Lung microvascular endothelial cell (primary cell): ENCODE results near the gene AUH. TPM values are rescaled to one million over a fixed set of nuclear protein-coding genes. Genes with fewer than 3 reads are reported as not detected.
A peak's percentile ranks its signal among the peaks of the same experiment; 100 is the strongest.

Experiments used
- DNase-seq, 2 donors: peaks; one replicate each; pipeline versions ENCODE4 v3.0.0 to v3.0.0-alpha.2; 2010; ENCODE audit warnings: low read depth in 2 of 2
- total RNA-seq: library from RNA; depleted of rRNA; stranded (reverse); fragments of >200 nt; gene quantifications from 2 replicates; pipeline ENCODE4 v1.2.1, GENCODE V29; 2014

The AUH gene
- total RNA-seq, 1 donor from 2014 or later: 13.3 TPM

DNA sequence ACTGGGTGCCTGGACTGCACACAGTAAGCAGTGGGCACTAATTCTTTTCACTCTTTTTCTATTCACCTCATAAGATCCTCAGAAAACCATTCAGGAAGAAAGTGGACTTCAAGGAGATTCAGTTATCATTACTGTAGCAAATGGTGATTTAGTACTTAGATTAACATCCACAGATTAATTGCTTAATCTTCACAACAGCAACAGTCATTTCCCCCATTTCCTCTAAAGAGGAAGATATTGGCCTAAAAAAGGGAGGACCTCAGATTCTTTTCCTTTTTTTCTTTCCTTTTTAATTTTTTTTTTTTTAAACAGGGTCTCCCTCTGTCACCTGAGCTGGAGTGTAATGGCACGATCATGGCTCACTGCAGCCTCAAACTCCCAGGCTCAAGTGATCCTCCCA is 64.4 kb downstream of the AUH start:
- DNase-seq: no peak

DNA sequence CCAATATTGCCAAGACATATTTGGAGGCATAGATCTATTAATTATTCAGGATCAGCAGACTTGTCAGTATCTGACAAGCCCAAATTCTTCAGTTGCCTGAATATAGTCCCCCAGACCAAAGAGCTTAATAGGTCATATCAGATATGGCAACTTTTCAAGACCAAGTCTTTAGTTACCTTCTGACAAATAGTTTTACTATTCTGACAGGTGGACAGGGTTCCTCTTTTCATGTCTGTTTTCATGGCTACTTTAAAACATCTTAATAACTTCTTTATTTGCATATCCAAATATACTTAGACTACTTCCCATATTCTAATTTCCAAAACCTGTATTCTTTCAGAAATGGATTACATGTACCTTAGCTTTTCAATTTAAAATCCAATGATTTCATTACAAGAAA is 65.4 kb downstream of the AUH start:
- no peak for DNase-seq

DNA sequence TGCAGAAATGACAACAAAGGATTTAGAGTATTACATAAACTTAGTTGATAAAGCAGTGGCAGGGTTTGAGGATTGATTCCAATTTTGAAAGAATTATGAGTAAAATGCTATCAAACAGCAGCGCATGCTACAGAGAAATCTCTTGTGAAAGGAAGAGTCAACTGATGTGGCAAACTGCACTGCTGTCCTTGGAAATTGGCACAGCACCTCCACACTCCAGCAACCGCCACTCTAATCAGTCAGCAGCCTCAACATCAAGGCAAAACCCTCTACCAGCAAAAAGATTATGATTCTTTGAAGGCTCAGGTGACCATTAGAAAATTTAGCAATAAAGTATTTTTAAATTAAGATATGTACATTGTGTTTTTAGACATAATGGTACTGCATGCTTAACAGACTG is 66.4 kb downstream of the AUH start:
- no peak for DNase-seq

DNA sequence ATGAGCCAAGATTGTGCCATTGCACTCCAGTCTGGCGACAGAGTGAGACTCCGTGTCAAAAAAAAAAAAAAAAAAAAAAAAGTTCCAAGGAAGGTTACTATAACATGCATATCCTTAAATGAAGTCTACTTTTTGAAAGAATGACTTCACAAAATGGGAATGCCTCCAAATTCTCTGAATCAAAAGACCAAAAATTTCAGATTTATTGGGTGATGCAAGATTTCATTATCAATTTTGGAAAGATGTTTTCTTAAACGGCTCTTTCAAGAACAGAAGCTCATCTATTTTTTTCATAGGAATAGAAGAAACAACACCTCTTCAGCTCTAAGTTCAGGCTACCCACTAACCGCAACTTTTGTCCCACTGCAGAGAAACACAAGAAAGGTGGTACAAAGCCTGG is 69.9 kb downstream of the AUH start:
- DNase-seq: no peak

DNA sequence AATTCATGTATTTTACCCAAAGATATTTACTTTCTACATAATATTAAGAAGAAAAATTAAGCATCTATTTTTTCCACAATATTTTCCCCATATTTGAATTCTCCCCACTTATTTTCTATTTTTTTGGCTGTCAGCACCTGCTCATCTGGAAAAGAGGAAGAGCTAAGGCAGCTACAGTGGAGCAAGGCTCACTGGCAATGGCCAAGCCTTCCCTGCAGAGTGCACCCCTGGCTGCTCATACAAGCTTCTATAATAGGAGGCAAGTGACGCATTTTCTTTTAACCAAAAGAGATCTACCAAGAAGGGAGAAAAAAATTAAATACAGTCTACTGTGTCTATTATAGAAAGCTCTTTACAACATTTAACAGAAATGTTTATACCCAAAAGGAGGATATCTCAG is 72.5 kb downstream of the AUH start:
- no peak for DNase-seq

DNA sequence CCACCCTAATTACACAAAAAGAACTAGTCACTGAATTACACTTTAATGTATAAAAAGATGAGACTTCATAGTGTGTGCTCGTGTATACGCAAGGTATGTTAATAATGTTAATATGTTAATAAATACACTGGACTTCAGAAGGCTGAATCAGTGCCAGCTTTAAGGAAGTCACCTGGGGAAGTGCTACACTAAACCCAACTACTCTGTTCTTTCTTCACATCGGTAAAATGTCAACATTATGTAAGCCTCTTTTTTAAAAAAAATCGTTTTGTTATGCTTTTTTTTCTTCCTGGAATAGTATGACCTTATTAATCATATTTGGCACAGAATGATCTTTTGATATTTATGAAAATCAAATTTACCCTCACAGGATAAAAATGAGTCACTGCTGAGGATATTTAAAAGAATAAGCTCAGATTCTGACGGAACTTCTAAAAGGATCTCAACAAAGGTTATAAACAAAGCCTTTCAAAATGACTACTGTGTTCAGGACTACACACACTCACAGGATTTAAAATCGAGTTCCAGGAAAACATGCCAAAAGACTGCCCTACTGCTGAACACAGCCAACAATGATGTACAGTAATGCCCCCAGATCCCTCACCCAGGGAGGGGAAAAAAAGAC is 75.9 kb downstream of the AUH start:
- peak; percentile 53 to 75 for DNase-seq

DNA sequence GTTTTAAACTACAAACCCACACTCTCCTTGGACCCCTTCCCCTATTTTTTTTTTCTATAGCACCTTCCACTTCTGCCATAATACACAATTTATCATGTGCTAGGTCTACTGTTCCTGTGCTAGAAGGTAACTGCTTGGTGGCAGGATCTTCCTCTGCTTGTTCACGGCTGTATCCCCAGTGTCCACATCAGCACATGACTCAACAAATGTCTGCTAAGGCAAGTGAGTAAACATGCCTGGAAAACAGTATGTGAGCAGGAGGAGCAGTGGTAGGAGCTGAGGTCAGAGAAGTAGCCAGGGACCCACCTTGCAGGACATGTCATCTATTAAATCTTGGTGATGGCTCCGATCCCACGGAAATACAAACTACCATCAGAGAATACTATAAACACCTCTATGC is 79.4 kb downstream of the AUH start:
- peak in 1 of 2 donors; percentile 26 for DNase-seq

DNA sequence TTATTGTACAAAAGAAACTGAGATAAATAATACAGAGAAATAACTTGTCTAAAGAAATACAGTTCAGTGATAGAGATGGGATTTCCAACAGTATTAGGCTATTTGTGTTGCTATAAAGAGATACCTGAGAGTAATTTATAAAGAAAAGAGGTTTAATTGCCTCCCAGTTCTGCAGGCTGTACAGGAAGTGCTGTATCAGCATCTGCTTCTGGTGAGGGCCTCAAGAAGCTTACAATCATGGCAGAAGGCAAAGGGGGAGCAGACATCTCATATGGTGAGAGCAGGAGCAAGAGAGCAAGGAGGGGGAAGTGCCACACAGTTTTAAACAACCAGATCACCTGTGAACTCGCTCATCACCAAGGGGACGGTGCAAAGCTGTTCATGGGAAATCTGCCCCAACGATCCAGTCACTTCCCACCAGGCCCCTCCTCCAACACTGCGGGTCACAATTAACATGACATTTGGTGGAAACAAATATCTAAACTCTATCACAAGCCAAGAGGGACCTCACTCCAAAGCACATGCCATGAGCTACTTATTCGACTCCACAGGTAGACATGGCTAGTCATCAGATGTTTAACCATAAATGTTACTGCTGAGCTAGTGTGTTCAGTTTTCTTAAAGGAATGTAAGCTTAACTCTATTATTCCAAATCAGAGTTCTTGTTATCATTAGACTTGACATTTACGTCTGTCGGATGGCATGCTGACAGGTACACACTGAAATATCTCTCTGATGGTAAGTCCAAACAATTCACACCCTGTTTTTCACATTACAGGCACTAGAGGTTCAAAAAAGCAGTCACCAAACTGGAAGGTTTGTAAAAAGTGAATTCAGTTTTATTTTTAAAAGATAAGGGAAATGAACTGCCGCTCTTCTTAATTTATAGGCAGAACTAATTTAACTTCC is 82.2 kb downstream of the AUH start:
- DNase-seq: no peak

DNA sequence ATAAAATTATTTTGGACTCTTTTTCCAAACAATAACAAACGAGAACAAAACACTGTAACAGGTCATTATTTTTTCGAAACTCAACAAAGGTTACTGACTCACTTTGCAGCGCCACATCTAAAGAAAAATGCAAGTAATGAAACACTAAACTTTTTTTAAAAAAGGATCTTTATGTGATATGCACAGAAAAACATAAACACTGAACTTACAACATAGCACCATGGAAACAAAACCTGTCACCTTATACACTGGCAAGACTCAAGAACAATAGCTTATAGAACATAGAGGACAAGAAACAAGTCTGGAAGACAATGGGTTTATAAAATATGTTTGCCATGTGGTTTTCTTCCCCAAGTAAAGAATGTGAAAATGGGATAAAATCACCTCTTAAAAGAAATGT is 85.2 kb downstream of the AUH start:
- DNase-seq: no peak

DNA sequence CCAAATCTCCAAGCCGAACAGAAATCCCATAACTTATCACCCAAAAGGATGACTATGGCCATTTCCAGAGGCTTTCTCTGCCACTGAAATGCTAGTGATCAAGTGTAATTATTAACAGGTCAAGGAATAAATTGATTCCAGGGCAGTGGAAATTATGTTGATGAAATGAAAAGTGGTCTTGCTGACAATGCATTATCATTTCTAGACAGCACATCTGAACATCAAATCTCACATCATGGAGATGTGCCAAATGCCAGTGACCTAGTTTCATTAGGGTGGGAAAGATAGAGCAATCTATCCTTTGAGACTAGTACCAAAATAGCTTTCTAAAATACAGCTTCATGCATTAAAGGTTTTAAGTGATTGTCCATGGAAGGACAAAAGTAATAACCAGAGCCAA is 86.1 kb downstream of the AUH start:
- no peak for DNase-seq

DNA sequence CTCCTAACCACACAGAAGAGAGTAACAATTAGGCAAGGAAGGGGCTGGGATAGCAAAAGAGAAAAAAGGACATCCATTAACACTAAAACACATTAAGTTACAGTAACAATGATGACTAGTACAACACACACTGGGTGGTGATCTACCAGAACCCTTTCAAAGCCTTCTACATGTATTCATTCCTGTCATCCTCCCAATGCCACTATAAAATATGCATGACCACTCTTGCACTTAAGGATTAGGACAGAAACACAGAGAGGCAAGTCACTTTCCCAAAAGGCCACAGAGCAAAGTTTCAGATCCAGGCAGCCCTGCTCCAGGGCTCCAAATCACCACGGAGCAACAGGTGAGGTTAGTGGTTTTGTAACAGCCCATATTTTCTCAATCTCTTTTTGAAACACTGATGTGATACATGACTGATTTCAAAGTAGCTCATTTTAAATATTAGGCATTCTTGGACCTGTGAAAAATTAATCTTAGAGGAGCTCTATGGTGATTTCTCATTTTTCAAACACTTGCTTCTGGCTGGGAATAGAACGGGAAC is 86.7 kb downstream of the AUH start:
- no peak for DNase-seq

DNA sequence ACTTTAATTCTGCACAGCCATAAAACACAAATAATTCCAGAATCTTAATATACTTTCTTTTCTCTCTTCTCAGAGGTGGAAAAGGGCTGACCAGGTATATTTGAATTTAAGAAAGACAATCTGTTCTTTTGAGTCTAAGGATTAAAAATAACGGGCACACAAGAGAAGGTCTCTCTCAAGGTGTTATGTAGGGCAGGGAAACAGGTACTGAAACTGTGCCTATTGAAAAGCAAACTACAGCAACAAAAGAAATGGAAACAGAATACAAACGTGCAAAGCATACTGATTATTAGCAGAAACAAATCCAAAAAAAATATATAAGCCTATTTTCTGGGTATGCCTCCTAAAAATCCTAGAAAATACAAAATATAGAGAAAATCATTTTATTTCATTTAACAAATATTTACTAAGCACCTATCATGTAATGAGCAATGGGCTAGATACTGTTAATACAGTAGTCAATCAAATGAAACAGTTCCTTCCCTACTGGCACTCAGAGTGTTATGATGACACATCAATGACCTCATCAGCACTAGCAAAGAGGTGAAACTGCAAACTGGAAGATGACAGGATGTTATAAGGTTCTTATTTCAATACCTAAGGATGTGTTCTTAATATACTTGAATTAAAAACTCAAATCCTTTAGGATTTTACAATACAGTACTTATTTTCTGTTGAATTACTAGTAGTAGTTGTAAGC is 87.7 kb downstream of the AUH start:
- peak; percentile 33 to 74 for DNase-seq

DNA sequence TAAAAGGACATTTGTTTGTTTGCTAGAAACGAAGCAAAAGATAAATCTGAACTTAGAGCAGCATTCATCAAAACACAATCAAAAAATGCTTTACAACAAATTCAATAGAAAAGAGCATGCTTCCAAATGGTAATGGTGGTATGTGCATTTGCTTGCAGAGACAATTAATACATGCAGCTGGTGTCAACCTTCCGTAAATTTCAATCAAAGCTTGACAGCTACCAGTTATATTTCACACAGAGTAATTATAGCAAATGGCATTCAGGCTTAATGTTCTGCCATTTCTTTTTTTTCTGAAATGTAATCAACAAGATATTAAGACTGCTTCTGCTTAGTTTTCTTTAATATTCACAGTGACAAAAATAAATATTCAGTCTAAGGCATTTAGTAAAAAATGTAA is 90.6 kb downstream of the AUH start:
- DNase-seq: no peak

DNA sequence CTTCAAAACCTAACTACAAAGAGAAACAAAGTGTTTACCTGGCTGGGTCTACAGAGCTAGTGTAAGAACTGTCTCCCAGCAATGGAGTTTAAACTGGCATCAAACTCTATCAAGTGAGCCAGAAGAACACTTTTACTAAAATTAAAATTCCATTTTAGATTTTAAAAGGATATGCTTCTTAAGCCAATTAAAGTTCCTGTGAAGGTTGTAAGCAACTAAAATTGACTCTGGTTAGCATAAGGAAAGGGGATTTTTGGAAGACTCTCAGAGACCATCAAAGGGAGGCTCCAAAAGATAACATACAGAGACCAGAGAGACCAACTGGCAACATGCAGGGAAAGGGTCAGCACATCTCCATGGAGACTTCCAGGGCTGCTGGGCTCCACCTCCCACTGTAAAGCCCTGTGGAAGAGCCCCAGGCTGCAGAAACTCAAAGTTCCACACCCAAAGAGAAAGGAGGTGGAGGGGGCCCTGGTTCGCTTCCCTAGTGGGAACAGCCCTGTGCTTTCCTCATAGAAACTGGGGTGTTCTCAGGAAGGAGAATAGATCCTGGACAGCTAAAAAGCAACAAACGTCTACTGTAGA is 91.7 kb downstream of the AUH start:
- no peak for DNase-seq

DNA sequence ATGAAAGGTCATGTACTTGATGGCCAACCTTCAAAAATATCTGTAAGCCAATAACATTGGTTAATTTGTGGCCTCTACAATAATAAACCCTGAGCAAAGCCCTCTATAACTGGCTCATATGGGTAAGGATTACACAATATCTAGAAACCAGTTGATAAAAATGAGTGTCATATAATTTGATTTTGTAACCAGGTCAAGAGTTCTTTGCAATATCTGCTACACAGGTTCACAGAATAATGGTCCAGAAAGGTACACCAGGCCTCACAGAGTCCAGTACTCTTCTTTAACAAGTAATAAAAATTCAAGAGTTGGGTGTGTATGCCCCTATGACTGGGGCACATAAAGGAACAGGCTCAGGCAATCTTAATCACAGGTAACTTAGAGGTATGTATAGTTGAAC is 95.3 kb downstream of the AUH start:
- no peak for DNase-seq

DNA sequence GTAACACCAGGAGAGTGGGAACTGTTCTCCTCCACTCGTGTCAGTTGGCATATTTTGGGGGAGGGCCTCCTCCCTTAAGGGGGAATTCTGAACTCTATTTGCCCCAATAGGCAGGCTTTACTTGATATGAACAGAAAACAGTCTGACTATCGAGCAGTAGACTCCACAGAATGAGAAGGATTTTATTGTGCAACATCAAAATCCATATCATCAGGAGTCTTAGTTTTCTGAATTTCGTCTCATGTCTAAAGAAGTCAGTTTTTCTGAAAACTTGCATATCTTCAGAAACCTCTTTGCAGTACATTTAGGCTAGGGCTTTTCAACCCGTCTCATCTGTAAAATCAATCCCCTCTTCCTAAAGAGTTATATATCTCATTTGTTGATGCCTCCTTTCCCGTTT is 96.2 kb downstream of the AUH start:
- no peak for DNase-seq

DNA sequence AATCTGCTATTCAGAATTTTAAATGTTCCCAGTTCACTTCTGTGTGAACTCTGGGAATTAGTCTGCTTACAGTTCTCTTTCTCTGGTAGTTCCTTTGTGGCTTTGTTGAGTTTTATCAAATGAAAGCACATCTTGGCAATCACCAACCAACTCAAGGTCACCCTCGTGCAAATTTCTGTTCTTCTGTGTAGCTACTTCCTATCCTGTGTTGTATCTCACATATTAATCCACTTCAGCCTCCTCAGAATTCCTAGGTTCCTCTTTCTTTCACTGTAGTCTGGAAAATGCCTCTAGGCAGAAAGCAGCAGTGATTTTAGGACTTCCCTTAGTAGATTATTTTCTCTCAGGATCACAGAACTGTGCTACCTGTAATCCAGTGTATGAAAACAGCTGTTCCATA is 100.3 kb downstream of the AUH start:
- DNase-seq: no peak

DNA sequence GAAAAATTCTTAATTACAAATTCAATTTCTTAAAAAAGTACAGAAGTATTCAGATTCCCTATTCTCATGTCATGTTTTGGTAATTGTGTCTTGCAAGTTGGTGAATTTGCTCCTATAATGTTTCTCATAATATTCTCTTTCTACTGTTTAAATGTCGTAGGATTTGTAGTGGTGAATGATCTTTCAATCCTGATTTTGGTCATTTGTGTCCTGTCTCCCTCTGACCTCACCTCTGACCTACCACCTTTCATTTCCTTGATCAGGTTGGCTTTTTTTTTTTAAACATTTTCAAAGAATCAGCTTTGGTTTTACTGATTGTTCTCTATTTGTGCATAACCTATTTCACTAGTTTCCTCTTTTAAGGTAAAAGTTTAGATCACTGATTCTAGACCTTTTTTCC is 102.6 kb downstream of the AUH start:
- no peak for DNase-seq

DNA sequence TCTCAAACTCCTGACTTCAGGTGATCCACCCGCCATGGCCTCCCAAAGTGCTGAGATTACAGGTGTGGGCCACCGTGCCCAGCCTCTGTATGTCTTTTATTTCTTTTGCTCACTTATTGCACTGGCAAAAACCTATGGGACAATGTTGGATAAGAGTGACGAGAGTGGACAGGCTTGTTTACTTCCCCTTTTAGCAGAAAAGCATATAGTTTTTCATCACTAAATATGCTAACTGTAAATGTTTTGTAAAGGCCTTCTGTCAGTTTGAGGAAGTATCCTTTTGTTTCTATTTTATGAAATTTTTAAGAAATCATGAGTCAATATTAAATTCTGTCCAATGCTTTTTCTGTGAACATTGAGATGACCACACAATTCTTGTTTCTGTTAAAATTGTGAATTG is 103.3 kb downstream of the AUH start:
- no peak for DNase-seq

DNA sequence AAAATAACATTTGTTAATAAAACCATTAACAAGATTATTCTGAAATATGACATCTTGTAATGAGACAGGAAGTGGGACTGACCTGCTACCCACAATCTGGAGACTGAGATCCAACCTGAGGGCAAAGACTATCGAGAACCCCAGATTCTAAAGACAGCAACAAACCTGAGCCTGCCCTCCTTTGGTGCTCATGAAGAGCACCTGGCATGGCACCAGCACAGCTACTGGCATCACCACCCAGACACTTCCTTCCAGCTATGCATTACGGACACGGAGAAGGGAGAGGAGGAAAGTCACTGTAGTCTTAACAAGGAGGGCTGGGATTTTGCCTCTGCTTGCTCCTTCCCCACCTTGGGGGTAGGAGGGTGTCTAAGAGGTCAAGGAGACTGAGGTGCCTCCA is 105.5 kb downstream of the AUH start:
- DNase-seq: no peak

DNA sequence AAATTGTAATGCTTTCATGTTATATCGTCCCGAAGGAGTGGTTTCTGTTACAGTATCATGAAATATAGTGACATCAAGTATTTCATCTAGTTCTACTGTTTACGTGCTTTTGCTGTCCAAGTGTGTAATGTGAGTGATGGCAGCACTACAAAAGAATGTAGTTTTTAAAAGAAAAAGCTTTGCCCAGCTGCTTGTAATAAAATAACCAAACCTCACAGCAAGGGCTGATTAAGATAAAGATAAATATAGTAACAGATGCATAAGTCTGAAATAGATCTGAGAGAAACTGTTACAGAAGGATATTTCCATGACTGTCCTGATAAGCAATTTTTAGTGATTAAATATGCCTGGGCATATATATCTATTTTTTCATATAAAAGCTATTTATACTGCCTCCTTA is 106.4 kb downstream of the AUH start:
- no peak for DNase-seq

DNA sequence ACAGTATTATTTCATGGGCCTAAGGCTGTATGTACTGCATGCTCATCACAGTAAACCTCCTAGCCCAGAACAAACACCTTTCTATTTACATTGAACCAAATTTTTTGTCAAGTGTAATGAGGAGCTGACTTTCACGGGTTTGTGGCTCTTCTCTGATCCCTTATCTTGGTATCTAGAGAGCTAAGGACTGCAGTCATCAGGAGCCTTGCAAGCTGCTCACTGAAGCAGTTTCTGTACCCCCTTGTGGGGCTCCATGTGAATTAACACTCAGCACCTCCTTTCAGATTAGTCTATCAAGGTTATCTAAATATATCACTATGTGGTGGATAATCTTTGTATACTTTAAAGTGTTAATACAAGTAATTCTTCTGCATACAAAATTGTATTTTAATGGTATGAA is 108.2 kb downstream of the AUH start:
- peak in 1 of 2 donors; percentile 9 for DNase-seq
